HG02840 (cell line): ENCODE measurements around the gene SELPLG.
"Not testable (repeated sequence)": the region's sequence is repeated elsewhere in the genome, so short reads cannot be mapped to it uniquely, and the experiment has no call there.

Experiments
- ATAC-seq: cut with Tn5 transposase; IDR thresholded peaks from one replicate; pipeline ENCODE4 v1.9.1; 2021; ENCODE audit warnings: mild to moderate bottlenecking, moderate library complexity, moderate number of reproducible peaks; ENCODE audit not compliant: unreplicated experiment, low FRiP score

The SELPLG gene

GRCh38 chr12:108640802-108641445 is 7.2 kb upstream of the SELPLG start:
- no peak for ATAC-seq

- no peak for ATAC-seq
Observed at GRCh38 chr12:108638997-108639822, 5.5 kb upstream of the SELPLG start.

DNA sequence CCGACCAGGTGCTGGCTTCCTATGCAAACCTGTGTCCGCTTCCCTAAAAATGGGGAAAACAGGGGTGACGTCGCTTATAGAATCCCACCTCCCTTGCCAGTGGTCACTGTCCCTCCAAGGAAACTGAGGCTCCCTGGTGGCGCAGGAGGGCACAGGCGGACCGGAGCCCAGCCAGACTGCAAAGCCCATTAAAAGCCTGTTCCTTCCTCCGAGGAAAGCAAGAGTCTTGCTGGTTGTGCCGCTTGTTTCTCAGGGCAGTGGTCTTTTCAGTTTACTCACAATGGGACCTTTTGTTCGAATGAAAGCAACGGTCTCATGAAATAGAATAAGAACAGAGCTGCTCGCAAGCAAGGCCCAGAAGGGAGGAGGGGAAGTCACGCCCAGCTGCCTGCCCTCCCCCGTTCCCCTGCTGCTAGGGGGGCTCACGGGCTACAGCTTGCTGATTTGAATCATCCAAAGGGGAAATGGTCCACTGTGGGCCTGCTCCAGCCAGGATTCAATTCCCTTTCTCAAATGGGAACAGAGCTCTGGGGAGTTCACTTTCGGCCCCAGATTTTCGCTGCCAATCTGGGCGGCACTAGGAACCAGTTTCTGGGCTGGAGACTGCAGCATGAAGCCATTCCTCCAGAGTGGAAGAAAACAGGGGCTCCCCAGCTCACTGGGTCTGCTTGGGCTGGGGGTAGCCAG is 4.6 kb upstream of the SELPLG start:
- ATAC-seq: no peak

- no peak for ATAC-seq
Observed at GRCh38 chr12:108637222-108637971, 3.7 kb upstream of the SELPLG start.

- ATAC-seq: no peak
Observed at GRCh38 chr12:108635997-108636808, 2.5 kb upstream of the SELPLG start.

- peak; percentile 47 for ATAC-seq
Observed at GRCh38 chr12:108635201-108635996, 1.7 kb upstream of the SELPLG start.

- no peak for ATAC-seq
Observed at GRCh38 chr12:108634341-108634751, 652 bp upstream of the SELPLG start.

DNA sequence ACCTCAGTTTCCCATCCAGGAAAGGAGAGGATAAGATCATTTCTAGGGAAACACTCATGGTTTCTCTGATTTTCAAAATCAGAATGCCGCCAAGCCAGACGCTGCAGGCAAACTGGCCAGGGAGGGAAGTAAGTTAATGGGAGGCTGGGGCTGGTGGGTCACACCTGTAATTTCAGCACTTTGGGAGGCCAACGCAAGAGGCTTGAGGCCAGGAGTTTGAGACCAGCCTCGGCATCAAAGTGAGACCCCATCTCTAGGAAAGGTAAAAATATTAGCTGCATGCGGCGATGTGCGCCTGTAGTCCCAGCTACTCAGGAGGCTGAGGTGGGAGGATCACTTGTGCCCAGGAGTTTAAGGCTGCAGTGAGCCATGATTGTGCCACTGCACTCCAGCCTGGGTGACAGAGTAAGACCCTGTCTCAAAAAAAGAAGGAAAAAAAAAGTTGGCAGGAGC is 587 bp downstream of the SELPLG start:
- ATAC-seq: no peak

DNA sequence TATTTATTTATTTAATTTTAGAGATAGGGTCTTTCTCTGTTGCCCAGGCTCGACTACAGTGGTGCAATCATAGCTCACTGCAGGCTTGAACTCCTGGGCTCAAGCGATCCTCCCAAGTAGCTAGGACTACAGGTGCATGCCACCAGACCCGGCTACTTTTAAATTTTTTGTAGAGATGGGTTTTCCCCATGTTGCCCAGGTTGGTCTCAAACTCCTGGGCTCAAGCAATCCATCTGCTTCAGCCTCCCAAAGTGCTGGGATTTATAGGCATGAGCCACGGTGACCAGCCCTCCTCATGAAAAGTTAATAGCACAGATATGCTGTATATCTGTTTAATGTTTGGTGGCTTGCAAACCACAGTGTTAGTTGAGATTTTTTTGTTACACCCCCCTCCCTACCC is 2.4 kb downstream of the SELPLG start:
- ATAC-seq: not testable (repeated sequence)

- no peak for ATAC-seq
Observed at GRCh38 chr12:108630481-108631207, 3.0 kb downstream of the SELPLG start.

GRCh38 chr12:108629824-108630476 is 3.7 kb downstream of the SELPLG start:
- ATAC-seq: no peak

GRCh38 chr12:108629151-108629550 is 4.5 kb downstream of the SELPLG start:
- ATAC-seq: no peak

DNA sequence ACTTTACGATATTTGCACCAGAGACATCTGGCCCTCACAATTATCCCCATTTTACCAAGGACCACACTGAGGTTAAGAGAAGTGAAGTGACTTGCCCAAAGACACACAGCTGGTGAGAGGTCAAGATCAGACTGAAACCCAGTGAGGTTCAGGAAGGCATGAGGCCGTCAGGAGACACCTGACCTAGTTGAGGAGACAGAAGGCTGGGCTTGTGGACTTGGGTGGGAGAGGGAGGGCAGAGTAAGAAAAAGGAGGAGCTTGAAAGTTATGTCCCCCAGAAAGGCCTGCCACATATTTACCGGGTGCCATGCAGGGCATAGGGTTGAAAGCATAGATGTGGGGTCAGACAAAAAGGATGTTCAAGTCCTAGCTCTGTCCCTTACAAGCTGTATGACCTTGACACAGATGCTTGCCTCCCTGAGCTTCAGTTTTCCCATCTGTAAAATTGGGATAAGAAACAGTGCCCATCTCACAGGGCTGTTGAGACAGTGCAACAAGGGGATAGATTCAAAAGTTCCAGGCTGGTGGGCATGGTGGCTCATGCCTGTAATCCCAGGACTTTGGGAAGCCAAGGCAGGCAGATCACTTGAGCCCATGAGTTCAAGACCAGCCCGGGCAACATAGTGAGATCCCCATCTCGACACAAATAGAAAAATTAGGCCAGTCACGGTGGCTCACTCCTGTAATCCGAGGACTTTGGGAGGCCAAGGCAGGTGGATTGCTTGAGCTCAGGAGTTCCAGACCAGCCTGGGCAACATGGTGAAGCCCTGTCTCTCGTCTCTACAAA is 6.4 kb downstream of the SELPLG start:
- ATAC-seq: no peak

DNA sequence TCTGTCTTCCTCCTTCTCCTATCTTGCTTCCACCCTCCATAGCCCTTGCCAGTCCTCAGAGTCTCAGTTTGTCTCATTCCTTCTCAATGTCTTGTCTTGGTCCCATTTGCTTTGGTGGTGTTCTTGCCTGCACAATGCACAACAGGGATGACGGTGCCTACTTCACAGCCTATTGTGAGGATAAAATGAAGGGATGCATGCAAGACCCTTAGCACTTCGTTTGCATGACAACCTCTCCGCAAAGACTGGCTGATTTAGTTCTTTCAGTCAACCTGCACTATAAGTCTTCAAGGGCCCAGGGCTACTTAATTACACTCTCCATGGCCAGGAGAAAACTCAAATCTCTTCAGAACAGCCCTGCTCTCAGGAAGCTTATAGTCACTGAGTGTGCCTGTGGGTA is 8.5 kb downstream of the SELPLG start:
- ATAC-seq: no peak

GRCh38 chr12:108623577-108623976 is 10.1 kb downstream of the SELPLG start:
- no peak for ATAC-seq

DNA sequence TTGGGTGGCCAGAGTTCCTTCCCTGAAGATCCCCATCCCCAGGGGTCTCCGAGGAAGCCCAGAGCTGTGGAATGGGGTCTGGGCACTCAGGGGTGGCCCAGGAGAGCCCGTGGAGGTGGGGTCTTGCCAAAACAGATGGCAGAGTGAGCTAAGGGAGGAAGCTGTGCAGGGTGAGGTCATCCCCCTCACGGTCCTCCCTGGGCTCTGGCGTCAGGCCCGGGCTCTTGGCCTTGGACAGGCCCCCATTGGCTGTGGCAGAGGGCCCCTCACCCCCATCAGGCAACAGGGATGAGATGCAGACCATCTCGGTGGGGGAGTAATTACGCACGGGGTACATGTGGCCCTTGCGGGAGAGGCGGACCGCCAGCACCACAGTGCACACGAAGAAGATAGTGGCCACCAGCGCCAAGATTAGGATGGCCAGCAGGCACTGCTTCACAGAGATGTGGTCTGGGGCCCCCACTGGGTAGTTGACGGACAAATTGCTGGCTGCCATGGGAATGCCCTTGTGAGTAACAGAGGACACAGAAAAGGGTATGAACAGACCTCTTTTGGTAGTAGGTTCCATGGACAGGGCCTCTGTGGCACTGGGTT is 10.7 kb downstream of the SELPLG start:
- no peak for ATAC-seq

- ATAC-seq: no peak
Observed at GRCh38 chr12:108622421-108622820, 11.3 kb downstream of the SELPLG start.
